Urinary bladder (tissue), 4 donors: ENCODE data around the gene ATP2A1. TPM values are rescaled to one million over a fixed set of nuclear protein-coding genes. Genes with fewer than 3 reads are reported as not detected.
"Not testable (repeated sequence)": the region's sequence is repeated elsewhere in the genome, so short reads cannot be mapped to it uniquely, and the experiment has no call there.

Experiments used
- DNase-seq: peaks from one replicate; pipeline ENCODE4 v3.0.0-alpha.2; 2015; ENCODE audit errors: extremely low spot score
- H3K27ac ChIP-seq: one replicate; pipeline ENCODE4 v1.5.1; 2013; ENCODE audit warnings: low read depth, mild to moderate bottlenecking, moderate library complexity
- H3K36me3 ChIP-seq: one replicate; pipeline ENCODE4 v1.6.1; 2013; ENCODE audit warnings: mild to moderate bottlenecking, moderate library complexity; ENCODE audit not compliant: insufficient read depth
- H3K4me1 ChIP-seq: one replicate; pipeline ENCODE4 v1.6.1; 2013; ENCODE audit warnings: mild to moderate bottlenecking, moderate library complexity; ENCODE audit not compliant: insufficient read depth
- H3K4me3 ChIP-seq: one replicate; pipeline ENCODE4 v1.5.1; 2013; ENCODE audit warnings: low read depth, low read length
- WGBS: extraction: QIAGEN DNeasy Blood & Tissue Kit; methylation state at CpG from one replicate; pipeline ENCODE4 v1.1.7; 2013; 5-methylcytosine and 5-hydroxymethylcytosine counted together
- polyA plus RNA-seq: library from polyadenylated mRNA; stranded (reverse); fragments of 200-250 nt; gene quantifications from one replicate; pipeline ENCODE4 v1.2.3, GENCODE V29; 2013
- small RNA-seq: library from RNA; depleted of rRNA; stranded (forward); fragments of <200 nt; gene quantifications from one replicate; pipeline ENCODE3, GENCODE V24; 2014
- total RNA-seq: library from RNA; depleted of rRNA; stranded (reverse); fragments of >200 nt; gene quantifications from one replicate; pipeline ENCODE4 v1.2.3, GENCODE V29; 2014
- donor health status: healthy with polysubstance abuse.
- donor health status: healthy.

The ATP2A1 gene
- total and polyA plus RNA-seq, 2 donors: 0.42 to 2.9 TPM

- Histone ChIP-seq H3K36me3 (no peaks in the 10 kb centered on the region), H3K4me3 (no peak overlapping the region), H3K27ac (no peak overlapping the region), H3K4me1 (no peaks in the 10 kb centered on the region)
- no peak for DNase-seq
- WGBS: 95% methylated on average over 4 of the region's 4 CpGs
Observed at GRCh38 chr16:28935346-28935745, 57.1 kb downstream of the ATP2A1 start.

DNA sequence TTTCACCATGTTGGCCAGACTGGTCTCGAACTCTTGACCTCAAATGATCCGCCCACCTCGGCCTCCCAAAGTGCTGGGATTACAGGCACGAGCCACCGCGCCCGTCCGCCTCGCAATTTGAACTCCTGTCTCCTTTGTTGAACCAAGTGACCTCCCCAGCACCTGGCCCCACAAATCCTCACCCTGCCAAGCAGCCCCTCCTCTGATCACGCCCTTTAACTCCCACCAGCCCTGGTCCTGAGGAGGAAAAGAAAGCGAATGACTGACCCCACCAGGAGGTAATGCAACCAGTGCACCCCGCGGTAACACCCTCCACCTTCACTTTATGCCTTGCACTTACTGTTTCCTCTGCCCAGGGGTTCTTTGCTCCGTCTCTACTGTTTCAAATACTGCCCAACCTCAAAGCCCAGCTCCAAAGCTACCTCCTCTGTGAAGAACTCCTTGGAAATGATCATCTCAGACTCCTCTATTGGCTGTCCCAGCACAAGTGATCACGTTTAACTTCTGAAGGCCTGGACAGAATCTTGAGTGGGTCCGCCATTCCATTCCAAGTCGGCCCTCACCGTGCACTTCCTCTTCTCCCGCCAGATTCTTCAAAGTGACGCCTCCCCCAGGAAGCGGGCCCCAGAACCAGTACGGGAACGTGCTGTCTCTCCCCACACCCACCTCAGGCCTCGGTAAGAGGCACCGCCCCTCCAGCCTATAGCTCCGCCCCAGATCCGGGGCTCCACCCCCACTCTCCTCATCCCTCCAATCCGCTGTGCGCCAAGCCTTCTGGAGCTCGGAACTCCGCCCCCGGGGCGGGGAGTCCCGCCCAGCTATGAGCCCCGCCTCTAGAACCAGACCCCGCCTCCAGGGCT lies 57.9 kb downstream of the ATP2A1 start:
- DNase-seq: no peak
- H3K4me3 ChIP-seq: no peak overlapping the region

DNA sequence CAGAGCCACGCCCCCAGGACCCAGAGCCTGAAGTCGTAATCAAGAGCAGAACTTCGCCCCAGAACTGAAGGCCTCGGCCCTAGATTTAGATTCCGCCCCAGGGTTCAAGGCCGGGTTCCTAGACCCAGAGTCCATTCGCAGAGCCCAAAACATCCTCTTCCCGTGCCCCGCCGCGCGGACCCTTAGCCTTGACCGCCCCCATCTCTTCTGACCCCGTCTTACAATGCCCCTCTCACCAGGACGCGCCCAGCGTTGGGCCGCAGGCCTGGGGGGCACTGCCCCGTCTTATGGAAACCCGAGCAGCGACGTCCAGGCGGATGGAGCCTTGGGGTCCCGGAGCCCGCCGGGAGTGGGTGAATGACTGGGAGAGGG lies 58.5 kb downstream of the ATP2A1 start:
- 73% methylated on average over 26 of the region's 26 CpGs for WGBS
- no peak overlapping the region for H3K27ac ChIP-seq
- no peaks in the 10 kb centered on the region for H3K36me3 ChIP-seq
- DNase-seq: no peak
- H3K4me3 ChIP-seq: no peak overlapping the region
- no peaks in the 10 kb centered on the region for H3K4me1 ChIP-seq

More for the DNA sequence above, 57.9 kb downstream of the ATP2A1 start:
- WGBS: 29% methylated on average over 36 of the region's 36 CpGs
- H3K27ac ChIP-seq: no peak overlapping the region
- H3K4me1 ChIP-seq: no peaks in the 10 kb centered on the region
- no peaks in the 10 kb centered on the region for H3K36me3 ChIP-seq

DNA sequence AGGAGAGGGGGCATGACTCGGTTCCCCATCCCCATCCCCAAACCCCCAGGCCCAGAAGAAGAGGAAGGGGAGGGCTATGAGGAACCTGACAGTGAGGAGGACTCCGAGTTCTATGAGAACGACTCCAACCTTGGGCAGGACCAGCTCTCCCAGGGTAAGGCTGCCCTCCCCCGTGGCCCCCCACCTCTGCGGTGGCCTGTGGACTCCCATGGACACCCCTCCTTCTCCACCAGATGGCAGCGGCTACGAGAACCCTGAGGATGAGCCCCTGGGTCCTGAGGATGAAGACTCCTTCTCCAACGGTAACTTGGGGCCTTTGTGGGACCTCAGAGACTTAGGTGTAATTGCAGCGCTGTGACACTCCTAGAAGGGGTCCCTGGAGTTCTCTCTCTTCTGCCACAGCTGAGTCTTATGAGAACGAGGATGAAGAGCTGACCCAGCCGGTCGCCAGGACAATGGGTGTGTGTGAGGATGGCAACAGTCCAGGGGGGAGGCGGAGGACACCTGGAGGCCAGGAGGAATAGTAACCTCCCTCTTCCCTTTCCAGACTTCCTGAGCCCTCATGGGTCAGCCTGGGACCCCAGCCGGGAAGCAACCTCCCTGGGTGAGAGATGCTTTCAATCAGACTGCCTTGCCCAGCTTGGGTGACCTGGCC lies 59.1 kb downstream of the ATP2A1 start:
- no peak overlapping the region for H3K4me3 ChIP-seq

DNA sequence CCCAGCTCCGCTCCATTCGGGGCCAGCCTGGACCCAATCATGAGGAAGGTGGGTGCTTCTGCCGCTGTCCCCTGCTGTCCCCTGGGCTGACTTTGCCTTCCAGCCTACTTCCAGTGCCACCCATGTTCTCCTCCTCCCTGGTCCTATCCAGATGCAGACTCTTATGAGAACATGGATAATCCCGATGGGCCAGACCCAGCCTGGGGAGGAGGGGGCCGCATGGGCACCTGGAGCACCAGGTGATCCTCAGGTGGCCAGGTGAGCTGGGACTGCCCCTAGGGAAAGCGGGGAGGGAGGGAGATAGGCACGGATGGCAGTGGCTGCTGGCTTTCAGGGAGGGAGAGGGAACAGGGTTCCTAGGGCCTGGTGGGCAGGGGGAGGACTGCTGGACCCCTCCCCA lies 60.4 kb downstream of the ATP2A1 start:
- H3K4me3 ChIP-seq: no peak overlapping the region
- H3K4me1 ChIP-seq: no peaks in the 10 kb centered on the region
- H3K27ac ChIP-seq: no peak overlapping the region
- no peaks in the 10 kb centered on the region for H3K36me3 ChIP-seq
- DNase-seq: no peak
- 84% methylated on average over 7 of the region's 7 CpGs for WGBS

More for the DNA sequence above, 59.1 kb downstream of the ATP2A1 start:
- WGBS: 77% methylated on average over 14 of the region's 14 CpGs
- DNase-seq: no peak
- Histone ChIP-seq H3K27ac (no peak overlapping the region), H3K36me3 (no peaks in the 10 kb centered on the region), H3K4me1 (no peaks in the 10 kb centered on the region)

DNA sequence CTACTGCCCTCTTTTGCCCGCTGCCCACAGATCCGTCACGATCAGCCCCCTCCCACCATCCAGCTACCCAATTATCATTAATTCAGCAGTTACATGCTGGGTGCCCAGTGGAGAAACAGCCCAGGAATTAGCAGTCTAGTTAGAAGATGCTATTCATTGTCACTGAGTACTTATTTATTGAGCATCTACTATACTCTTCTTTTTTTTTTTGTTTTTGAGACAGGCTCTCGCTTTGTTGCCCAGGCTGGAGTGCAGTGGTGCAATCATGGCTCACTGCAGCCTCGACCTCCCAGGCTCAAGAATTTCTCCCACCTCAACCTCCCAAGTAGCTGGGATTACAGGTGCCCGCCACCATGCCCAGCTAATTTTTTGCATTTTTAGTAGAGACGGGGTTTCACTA lies 61.5 kb downstream of the ATP2A1 start:
- not testable (repeated sequence) for DNase-seq, H3K27ac ChIP-seq, H3K4me3 ChIP-seq, H3K36me3 ChIP-seq, H3K4me1 ChIP-seq
- 91% methylated on average over 7 of the region's 7 CpGs for WGBS

GRCh38 chr16:28943281-28943680 lies 65.0 kb downstream of the ATP2A1 start:
- Histone ChIP-seq H3K4me1 (no peaks in the 10 kb centered on the region), H3K4me3 (no peak overlapping the region), H3K36me3 (no peaks in the 10 kb centered on the region), H3K27ac (no peak overlapping the region)
- no peak for DNase-seq

- DNase-seq: no peak
- Histone ChIP-seq H3K36me3 (no peaks in the 10 kb centered on the region), H3K4me3 (no peak overlapping the region), H3K27ac (no peak overlapping the region), H3K4me1 (peaks cover 1% of the 10 kb centered on the region)
- 76% methylated on average over 4 of the region's 4 CpGs for WGBS
Observed at GRCh38 chr16:28946681-28947080, 68.4 kb downstream of the ATP2A1 start.

GRCh38 chr16:28950648-28951409 lies 72.5 kb downstream of the ATP2A1 start, which contains the start of gene NFATC2IP:
Gene NFATC2IP (plus strand): TSS chr16:28950937. CDS start chr16:28951012, 75 bp downstream.
- Histone ChIP-seq H3K4me1 (peaks cover 5% of the 10 kb centered on the region), H3K4me3 (peak within 1 kb of the TSS; percentile 90), H3K36me3 (peaks cover 3% of the 10 kb centered on the region), H3K27ac (peak within 1 kb of the TSS; percentile 42)
- DNase-seq: peak; percentile 99
- WGBS: under 1% methylated on average over 79 of the region's 79 CpGs

DNA sequence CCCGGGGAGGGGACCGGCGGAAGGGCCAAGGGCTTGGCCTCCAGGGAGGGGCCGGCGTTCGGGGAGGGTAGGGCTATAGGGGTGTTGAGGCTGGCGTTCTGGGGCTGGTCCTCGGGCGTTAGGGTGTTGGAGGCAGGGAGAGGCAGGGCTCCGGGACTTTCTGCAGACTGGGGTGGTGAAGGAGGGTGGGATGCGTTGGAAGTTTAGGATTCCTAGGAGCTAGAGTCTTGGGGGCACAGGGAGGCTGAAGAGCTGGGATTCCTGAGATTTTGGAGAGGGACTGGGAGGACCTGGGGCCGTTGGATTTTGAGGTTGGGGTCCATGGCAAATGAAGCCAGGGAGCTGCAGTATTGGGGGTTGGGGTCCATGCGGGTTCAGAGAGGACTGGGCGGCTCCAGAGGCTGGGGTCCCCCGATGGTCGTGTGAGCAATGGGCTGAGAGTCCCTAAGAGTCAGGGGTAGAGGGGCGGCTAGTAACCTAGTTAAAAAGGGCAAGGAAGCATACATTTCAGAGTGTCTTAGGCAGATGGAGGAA lies 73.2 kb downstream of the ATP2A1 start:
- Histone ChIP-seq H3K36me3 (peaks cover 3% of the 10 kb centered on the region), H3K4me3 (peak overlapping the region; percentile 90), H3K27ac (no peak overlapping the region), H3K4me1 (peaks cover 5% of the 10 kb centered on the region)
- no peak for DNase-seq
- WGBS: 3% methylated on average over 17 of the region's 17 CpGs

Small RNA genes within 50 kb of the gene (small RNA-seq; reads per million reads assigned to genes)
- gene RF00416: not detected

Other genes starting within 250 kb of the ATP2A1 start
- gene NPIPB8, start 240.4 kb upstream of the ATP2A1 start, total RNA-seq: 2.0 TPM
- gene NPIPB8, start 240.4 kb upstream of the ATP2A1 start, polyA plus RNA-seq: not detected
- 82.3 TPM for gene EIF3C, start 167.0 kb upstream of the ATP2A1 start, total RNA-seq
- 323 TPM for gene EIF3C, start 167.0 kb upstream of the ATP2A1 start, polyA plus RNA-seq
- 9.3 TPM for gene NPIPB9, start 126.7 kb upstream of the ATP2A1 start, total RNA-seq
- gene NPIPB9, start 126.7 kb upstream of the ATP2A1 start, polyA plus RNA-seq: 0.35 TPM
- 35.9 TPM for gene ATXN2L, start 55.5 kb upstream of the ATP2A1 start, total RNA-seq
- 69.8 TPM for gene ATXN2L, start 55.5 kb upstream of the ATP2A1 start, polyA plus RNA-seq
- 44.4 TPM for gene TUFM, start 32.1 kb upstream of the ATP2A1 start, total RNA-seq
- gene TUFM, start 32.1 kb upstream of the ATP2A1 start, polyA plus RNA-seq: 148 TPM
- 7.5 TPM for gene SH2B1, start 14.6 kb upstream of the ATP2A1 start, total RNA-seq
- gene SH2B1, start 14.6 kb upstream of the ATP2A1 start, polyA plus RNA-seq: 52.8 TPM
- 17.0 TPM for gene RABEP2, start 46.8 kb downstream of the ATP2A1 start, total RNA-seq
- gene RABEP2, start 46.8 kb downstream of the ATP2A1 start, polyA plus RNA-seq: 23.4 TPM
- 0.16 TPM for gene CD19, start 53.5 kb downstream of the ATP2A1 start, total RNA-seq
- 0.70 TPM for gene CD19, start 53.5 kb downstream of the ATP2A1 start, polyA plus RNA-seq
- gene NFATC2IP, start 72.4 kb downstream of the ATP2A1 start, total RNA-seq: 22.2 TPM
- 25.2 TPM for gene NFATC2IP, start 72.4 kb downstream of the ATP2A1 start, polyA plus RNA-seq
- gene SPNS1, start 96.3 kb downstream of the ATP2A1 start, total RNA-seq: 16.1 TPM
- gene SPNS1, start 96.3 kb downstream of the ATP2A1 start, polyA plus RNA-seq: 37.1 TPM
- 1.0 TPM for gene LAT, start 106.6 kb downstream of the ATP2A1 start, total RNA-seq
- gene LAT, start 106.6 kb downstream of the ATP2A1 start, polyA plus RNA-seq: 9.9 TPM